ENCODE results near the gene CEP41. TPM values are rescaled to one million over a fixed set of nuclear protein-coding genes. Genes with fewer than 3 reads are reported as not detected.

The CEP41 gene
- total RNA-seq, 1 donor from 2014 or later, result 22.0 TPM

DNA sequence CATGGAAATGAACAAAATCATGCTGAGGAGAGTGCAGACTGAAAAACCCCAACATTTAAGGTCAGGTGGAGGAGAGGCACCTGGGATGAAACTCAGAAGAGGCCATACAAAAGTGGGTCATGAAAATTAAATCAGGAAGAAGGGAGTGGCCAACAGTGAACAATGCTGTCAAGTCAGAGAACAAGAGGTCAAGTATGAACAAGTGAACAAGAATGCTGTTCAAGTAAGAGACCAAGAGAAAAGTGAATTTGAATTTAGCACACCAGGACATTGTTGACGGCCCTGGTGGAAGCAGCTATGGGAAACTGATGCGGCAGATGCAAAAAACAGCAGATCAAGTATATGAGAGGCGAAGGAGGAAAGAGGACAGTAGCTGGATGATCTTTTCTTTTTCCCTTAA, 7.9 kb downstream of the CEP41 start:
- no peak for DNase-seq (ENCODE audit: low read depth)
- no peak for TF ChIP-seq CTCF (conservative IDR thresholded peaks at IDR 0.05; ENCODE audit: low read depth, low read length)
- no peak overlapping the region for H3K4me3 ChIP-seq (ENCODE audit: low read depth, low read length)

- no peak overlapping the region for H3K4me3 ChIP-seq (ENCODE audit: low read depth, low read length)
- no peak for DNase-seq (ENCODE audit: low read depth)
- no peak for TF ChIP-seq CTCF (conservative IDR thresholded peaks at IDR 0.05; ENCODE audit: low read depth, low read length)
Observed at GRCh38 chr7:130430841-130431666, 9.8 kb downstream of the CEP41 start.

DNA sequence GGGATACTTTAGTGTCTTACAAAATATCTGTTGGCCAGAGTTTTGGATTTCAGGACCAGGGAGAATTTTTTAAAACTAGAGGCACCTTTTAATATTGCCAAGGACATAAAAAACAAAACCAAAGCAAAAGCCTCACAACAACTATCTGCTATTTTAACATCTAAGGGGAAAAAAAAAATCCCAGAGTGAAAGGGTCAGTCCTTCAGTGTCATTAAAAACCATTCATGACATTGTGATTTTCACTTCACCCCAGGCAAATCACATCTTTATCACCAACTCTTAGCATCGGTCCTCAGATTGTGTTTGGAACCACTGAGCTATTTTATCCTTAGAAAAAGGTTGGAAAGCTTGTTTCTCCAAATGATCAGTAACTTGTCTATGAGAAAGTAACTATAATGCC, 10.7 kb downstream of the CEP41 start:
- H3K4me3 ChIP-seq (ENCODE audit: low read depth, low read length), result no peak overlapping the region
- no peak for DNase-seq (ENCODE audit: low read depth)
- no peak for TF ChIP-seq CTCF (conservative IDR thresholded peaks at IDR 0.05; ENCODE audit: low read depth, low read length)

DNA sequence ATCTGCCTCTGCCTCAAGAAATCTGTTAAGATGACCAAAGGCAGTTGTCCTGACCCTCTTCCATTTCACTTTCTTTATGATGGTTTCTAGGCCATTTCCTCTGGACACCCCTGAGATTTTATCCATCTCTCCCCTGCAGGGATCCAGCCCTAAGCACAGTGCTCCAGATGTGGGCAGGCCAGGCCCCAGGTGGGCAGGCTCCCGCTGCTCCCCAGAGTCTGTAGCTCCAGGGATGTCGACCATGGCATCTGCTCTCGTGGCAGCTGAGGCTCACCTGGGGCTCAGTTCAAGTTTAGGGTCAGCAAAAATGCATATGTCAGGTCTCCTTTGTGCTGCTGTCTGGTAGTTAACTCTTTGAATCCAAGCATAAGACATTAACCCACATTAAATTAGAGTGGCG, 11.8 kb downstream of the CEP41 start:
- DNase-seq (ENCODE audit: low read depth), result no peak

GRCh38 chr7:130426564-130426963, 14.3 kb downstream of the CEP41 start:
- H3K4me3 ChIP-seq (ENCODE audit: low read depth, low read length), result no peak overlapping the region
- no peak for TF ChIP-seq CTCF (conservative IDR thresholded peaks at IDR 0.05; ENCODE audit: low read depth, low read length)
- DNase-seq (ENCODE audit: low read depth), result no peak

More for the DNA sequence above, 11.8 kb downstream of the CEP41 start:
- no peak overlapping the region for H3K4me3 ChIP-seq (ENCODE audit: low read depth, low read length)
- no peak for TF ChIP-seq CTCF (conservative IDR thresholded peaks at IDR 0.05; ENCODE audit: low read depth, low read length)

DNA sequence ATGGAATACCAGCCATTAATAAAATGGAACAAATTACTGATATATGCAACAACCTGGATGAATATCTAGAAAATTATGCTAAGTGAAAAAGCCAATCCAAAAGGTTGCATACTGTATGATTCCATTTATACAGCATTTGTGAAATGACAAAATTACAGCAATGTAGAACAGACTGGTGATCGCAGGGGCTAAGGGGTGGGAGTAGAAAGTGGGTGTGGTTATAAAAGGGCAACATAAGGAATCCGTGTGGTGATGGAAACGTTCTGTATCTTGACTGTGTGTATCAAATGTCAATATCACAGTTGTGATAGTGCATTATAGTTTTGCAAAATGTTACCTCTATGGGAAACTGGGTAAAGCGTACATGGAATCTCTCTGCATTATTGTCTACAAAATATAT, 15.0 kb downstream of the CEP41 start:
- no peak for DNase-seq (ENCODE audit: low read depth)
- no peak for TF ChIP-seq CTCF (conservative IDR thresholded peaks at IDR 0.05; ENCODE audit: low read depth, low read length)
- H3K4me3 ChIP-seq (ENCODE audit: low read depth, low read length), result no peak overlapping the region

GRCh38 chr7:130423501-130424037, 17.2 kb downstream of the CEP41 start:
- H3K4me3 ChIP-seq (ENCODE audit: low read depth, low read length), result no peak overlapping the region
- DNase-seq (ENCODE audit: low read depth), result no peak
- TF ChIP-seq CTCF (conservative IDR thresholded peaks at IDR 0.05; ENCODE audit: low read depth, low read length), result no peak
